Choroid plexus epithelial cell (primary cell): Measurements from ENCODE around the gene GGCX.
A peak's percentile ranks its signal among the peaks of the same experiment; 100 is the strongest.
"Not testable (repeated sequence)": the region's sequence is repeated elsewhere in the genome, so short reads cannot be mapped to it uniquely, and the experiment has no call there.

ENCODE experiments used
- DNase-seq: peaks from one replicate; pipeline ENCODE4 v3.0.0-alpha.2; 2010; ENCODE audit warnings: low read depth
- H3K4me3 ChIP-seq: 2 replicates; pipeline ENCODE4 v1.5.1; 2011; ENCODE audit warnings: low read depth, mild to moderate bottlenecking, control low read depth, low read length, moderate library complexity
- CTCF ChIP-seq: conservative IDR thresholded peaks from 2 replicates; pipeline ENCODE4 v1.5.1; 2011; ENCODE audit warnings: low read depth, mild to moderate bottlenecking, control low read depth, inconsistent platforms, low read length, moderate library complexity

The GGCX gene

GRCh38 chr2:85560812-85561279, 447 bp downstream of the GGCX start:
- peak overlapping the region; percentile 71 for H3K4me3 ChIP-seq
- DNase-seq: no peak
- TF ChIP-seq CTCF: no peak

- not testable (repeated sequence) for DNase-seq
- H3K4me3 ChIP-seq: peak overlapping the region; percentile 71
Measured at GRCh38 chr2:85560403-85560726, 928 bp downstream of the GGCX start.

- DNase-seq: no peak
- no peak for TF ChIP-seq CTCF
- no peak overlapping the region for H3K4me3 ChIP-seq
Measured at GRCh38 chr2:85558160-85558559, 3.1 kb downstream of the GGCX start.

- no peak for TF ChIP-seq CTCF
- no peak for DNase-seq
- no peak overlapping the region for H3K4me3 ChIP-seq
Measured at GRCh38 chr2:85557130-85557529, 4.2 kb downstream of the GGCX start.

GRCh38 chr2:85554980-85555612, 6.2 kb downstream of the GGCX start:
- TF ChIP-seq CTCF: no peak
- DNase-seq: no peak
- H3K4me3 ChIP-seq: no peak overlapping the region

GRCh38 chr2:85553184-85553583, 8.1 kb downstream of the GGCX start:
- TF ChIP-seq CTCF: no peak
- DNase-seq: no peak

GRCh38 chr2:85551698-85552678, 9.3 kb downstream of the GGCX start:
- no peak overlapping the region for H3K4me3 ChIP-seq
- DNase-seq: peak; percentile 85
- peak; percentile 96 for TF ChIP-seq CTCF

More at GRCh38 chr2:85553184-85553583, 8.1 kb downstream of the GGCX start:
- H3K4me3 ChIP-seq: no peak overlapping the region
